Measurements from ENCODE around the gene CRMP1. TPM values are rescaled to one million over a fixed set of nuclear protein-coding genes. Genes with fewer than 3 reads are reported as not detected.

The CRMP1 gene
- total RNA-seq, 2 donors from 2014 or later = not detected

- H3K36me3 Mint-ChIP-seq (ENCODE audit: insufficient read depth in 2 of 2) = no peaks in the 10 kb centered on the region
- no peaks in the 10 kb centered on the region for H3K4me1 Mint-ChIP-seq (ENCODE audit: low read depth)
- ATAC-seq (replicated peaks in 1 of 2) (no peak), DNase-seq (no peak)
- H3K9me3 Mint-ChIP-seq = no peaks in the 10 kb centered on the region
- no peak overlapping the region for H3K27ac Mint-ChIP-seq
- H3K27me3 Mint-ChIP-seq (ENCODE audit: low read depth) = no peaks in the 10 kb centered on the region
- no peak overlapping the region for H3K4me3 Mint-ChIP-seq
Measured at GRCh38 chr4:5782829-5783476, 109.9 kb downstream of the CRMP1 start.

DNA sequence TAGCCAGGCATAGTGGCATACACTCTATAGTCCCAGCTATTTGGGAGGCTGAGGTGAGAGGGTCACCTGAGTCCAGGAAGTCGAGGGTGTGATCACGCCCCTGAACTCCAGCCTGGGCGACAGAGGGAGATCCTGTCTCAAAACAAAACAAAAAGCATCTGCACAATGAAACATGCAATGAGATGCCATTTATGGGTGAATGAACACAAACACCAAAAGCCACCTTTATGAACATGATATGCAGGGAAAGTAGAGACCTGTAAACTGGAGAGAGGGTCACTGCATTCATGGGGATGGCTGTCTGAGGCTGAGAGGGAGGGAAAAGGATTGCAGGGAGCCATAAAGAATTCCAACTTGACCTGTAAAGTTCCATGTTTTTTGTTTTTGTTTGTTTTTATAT is 111.2 kb downstream of the CRMP1 start:
- no peaks in the 10 kb centered on the region for H3K9me3 Mint-ChIP-seq
- no peak for ATAC-seq (replicated peaks in 1 of 2)
- DNase-seq = no peak

GRCh38 chr4:5780831-5781480 is 111.9 kb downstream of the CRMP1 start:
- Mint-ChIP-seq H3K4me1 (ENCODE audit: low read depth) (no peaks in the 10 kb centered on the region), H3K27ac (no peak overlapping the region), H3K27me3 (ENCODE audit: low read depth) (no peaks in the 10 kb centered on the region), H3K9me3 (peaks cover 2 to 3% of the 10 kb centered on the region in 2 donors), H3K36me3 (ENCODE audit: insufficient read depth in 2 of 2) (peaks cover 3 to 4% of the 10 kb centered on the region in 2 donors), H3K4me3 (no peak overlapping the region)
- DNase-seq (no peak), ATAC-seq (replicated peaks in 1 of 2) (no peak)

More for the DNA sequence above, 111.2 kb downstream of the CRMP1 start:
- Mint-ChIP-seq H3K4me3 (no peak overlapping the region), H3K4me1 (ENCODE audit: low read depth) (no peaks in the 10 kb centered on the region), H3K27ac (no peak overlapping the region), H3K36me3 (ENCODE audit: insufficient read depth in 2 of 2) (peaks cover 0 to 1% of the 10 kb centered on the region in 2 donors), H3K27me3 (ENCODE audit: low read depth) (no peaks in the 10 kb centered on the region)

- ATAC-seq (replicated peaks in 1 of 2) (no peak), DNase-seq (no peak)
- H3K36me3 Mint-ChIP-seq (ENCODE audit: insufficient read depth in 2 of 2) = peaks cover 3 to 6% of the 10 kb centered on the region in 2 donors
- H3K4me3 Mint-ChIP-seq = no peak overlapping the region
- H3K9me3 Mint-ChIP-seq = peaks cover 3 to 4% of the 10 kb centered on the region in 2 donors
- no peak overlapping the region for H3K27ac Mint-ChIP-seq
- H3K4me1 Mint-ChIP-seq (ENCODE audit: low read depth) = no peaks in the 10 kb centered on the region
- H3K27me3 Mint-ChIP-seq (ENCODE audit: low read depth) = peaks cover 6% of the 10 kb centered on the region
Measured at GRCh38 chr4:5776510-5776909, 116.4 kb downstream of the CRMP1 start.

DNA sequence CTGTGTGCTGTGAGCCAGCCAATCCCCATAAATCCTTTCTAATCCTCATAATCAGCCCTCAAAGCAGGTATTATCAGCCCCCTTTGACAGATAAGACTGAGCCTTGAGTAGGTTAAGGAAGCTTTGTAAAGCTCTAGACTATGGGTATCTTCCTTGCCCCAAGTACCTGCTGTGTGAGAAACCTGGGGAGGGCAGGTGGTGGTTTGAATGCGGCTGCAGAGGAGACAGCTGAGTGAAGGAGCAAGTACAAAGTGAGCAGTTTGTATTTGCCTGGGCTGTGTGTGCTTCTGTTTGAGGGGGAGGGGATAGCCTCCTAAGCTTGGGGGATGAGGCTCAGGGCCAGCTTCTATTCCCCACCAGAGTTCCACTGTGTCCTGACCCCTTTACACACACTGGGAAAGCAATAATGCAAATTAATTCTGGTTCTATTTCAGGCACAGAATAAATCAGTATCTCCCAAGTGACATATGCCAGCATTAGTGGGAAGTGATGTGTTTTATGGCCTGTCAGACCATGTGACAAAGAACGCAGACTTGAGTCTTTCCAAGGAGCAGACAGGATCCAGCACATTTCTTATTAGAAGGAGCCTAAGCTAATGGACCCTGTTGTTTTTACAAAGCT is 118.4 kb downstream of the CRMP1 start:
- Mint-ChIP-seq H3K4me3 (no peak overlapping the region), H3K9me3 (peaks cover 3 to 4% of the 10 kb centered on the region in 2 donors), H3K4me1 (ENCODE audit: low read depth) (no peaks in the 10 kb centered on the region), H3K27ac (no peak overlapping the region), H3K27me3 (ENCODE audit: low read depth) (peaks cover 6% of the 10 kb centered on the region), H3K36me3 (ENCODE audit: insufficient read depth in 2 of 2) (peaks cover 5 to 6% of the 10 kb centered on the region in 2 donors)
- ATAC-seq (replicated peaks in 1 of 2) = no peak
- no peak for DNase-seq

DNA sequence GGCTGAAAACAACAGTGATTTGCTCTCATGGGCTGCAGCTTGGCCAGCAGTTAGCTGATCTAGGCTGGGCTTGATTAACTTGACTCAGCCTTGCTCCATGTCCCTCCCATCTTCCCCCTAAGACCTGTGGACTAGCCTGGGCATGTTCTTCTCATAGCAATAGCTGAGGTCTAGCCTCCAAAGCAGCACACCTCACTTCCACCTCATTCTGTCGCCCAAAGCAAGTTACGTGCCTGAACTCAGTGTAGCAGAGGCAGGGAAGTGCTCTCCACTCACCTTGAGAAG is 119.7 kb downstream of the CRMP1 start:
- H3K4me3 Mint-ChIP-seq = no peak overlapping the region
- DNase-seq (no peak), ATAC-seq (replicated peaks in 1 of 2) (no peak)
- H3K27me3 Mint-ChIP-seq (ENCODE audit: low read depth) = peaks cover 6% of the 10 kb centered on the region
- no peak overlapping the region for H3K27ac Mint-ChIP-seq
- no peaks in the 10 kb centered on the region for H3K4me1 Mint-ChIP-seq (ENCODE audit: low read depth)
- peaks cover 6% of the 10 kb centered on the region in 2 donors for H3K36me3 Mint-ChIP-seq (ENCODE audit: insufficient read depth in 2 of 2)
- H3K9me3 Mint-ChIP-seq = peaks cover 3 to 4% of the 10 kb centered on the region in 2 donors

DNA sequence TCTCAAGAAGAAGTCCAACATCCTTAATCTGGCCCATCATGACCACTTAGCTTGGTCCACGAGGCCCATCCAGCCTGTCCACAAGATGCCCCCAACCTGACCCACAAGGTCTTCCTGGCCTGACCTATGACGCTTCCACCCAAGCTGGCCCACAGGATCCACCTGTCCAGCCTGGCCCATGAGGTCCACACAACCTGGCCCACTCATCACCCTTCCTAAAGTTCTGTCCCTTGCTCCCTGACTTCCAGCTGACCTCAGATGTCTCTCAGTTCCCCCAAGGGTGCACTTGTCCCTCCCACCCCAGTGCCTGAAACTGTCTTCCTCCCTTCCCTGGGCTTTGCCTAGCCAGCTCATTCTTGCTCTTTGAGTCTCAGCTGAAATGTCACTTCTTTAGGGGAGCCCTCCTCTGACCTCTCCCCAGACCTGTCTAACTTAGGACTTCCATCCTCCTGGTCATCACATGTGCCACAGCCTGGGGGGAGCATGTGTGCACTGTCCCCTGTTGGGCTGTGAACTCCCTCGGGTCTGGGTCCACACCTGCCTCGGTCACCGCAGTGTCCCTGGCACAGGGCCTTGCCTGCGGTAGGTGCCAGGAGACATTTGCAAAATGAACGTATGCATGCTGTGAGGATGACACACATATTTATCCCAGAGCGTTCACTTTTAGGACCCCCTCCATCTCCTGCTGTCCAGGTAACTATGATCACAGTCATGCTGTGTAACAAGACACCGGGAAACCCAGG is 120.2 kb downstream of the CRMP1 start:
- DNase-seq (no peak), ATAC-seq (replicated peaks in 1 of 2) (no peak)
- Mint-ChIP-seq H3K36me3 (ENCODE audit: insufficient read depth in 2 of 2) (peaks cover 6% of the 10 kb centered on the region in 2 donors), H3K27me3 (ENCODE audit: low read depth) (peaks cover 6% of the 10 kb centered on the region), H3K27ac (no peak overlapping the region), H3K4me1 (ENCODE audit: low read depth) (no peaks in the 10 kb centered on the region), H3K9me3 (peaks cover 4% of the 10 kb centered on the region in 2 donors), H3K4me3 (no peak overlapping the region)

Other genes with a start within 250 kb of the CRMP1 start
- 1 to 10 TPM in 1 of 2 donors, under 1 TPM in 1; 0.46 to 2.2 TPM for gene EVC2, start 184.5 kb downstream of the CRMP1 start, total RNA-seq
- gene EVC, start 181.9 kb downstream of the CRMP1 start, total RNA-seq = 1 to 10 TPM in 1 of 2 donors, under 1 TPM in 1; 0.60 to 3.5 TPM
- under 1 TPM; 0.14 to 0.95 TPM for gene C4orf50, start 125.3 kb upstream of the CRMP1 start, total RNA-seq

All from activated T-cell treated with anti-CD3 and anti-CD28 coated beads, Interleukin-2, amount 50 U/mL, for 72 hours (primary cell).